Heart right ventricle (tissue), 16 donors: ENCODE data around the gene GLT8D2. TPM values are rescaled to one million over a fixed set of nuclear protein-coding genes. Genes with fewer than 3 reads are reported as not detected.
A peak's percentile ranks its signal among the peaks of the same experiment; 100 is the strongest.

Experiments used
- ATAC-seq, 8 donors: fragments of 200-7000 bp; cut with Tn5 transposase; one replicate each; pipeline ENCODE4 v1.9.1; 2020; ENCODE audit warnings: mild to moderate bottlenecking in 8 of 8, moderate library complexity in 8 of 8, moderate number of reproducible peaks in 1 of 8
- DNase-seq, 2 donors: peaks; one replicate each; pipeline ENCODE4 v3.0.0-alpha.2; 2020
- H3K27ac ChIP-seq, 10 donors: fragments of 200-600 bp; sonication (generic) in 2 of 10; one replicate each; pipeline versions ENCODE4 v1.5.0 to v1.8.0; 2020 to 2022; ENCODE audit warnings: mild to moderate bottlenecking in 3 of 10
- H3K27me3 ChIP-seq, 7 donors: fragments of 200-600 bp; one replicate each; pipeline ENCODE4 v1.8.0; 2021 to 2022; ENCODE audit warnings: mild to moderate bottlenecking in 2 of 7
- H3K36me3 ChIP-seq, 9 donors: fragments of 200-600 bp; sonication (generic) in 1 of 9; one replicate each; pipeline versions ENCODE4 v1.5.0 to v1.8.0; 2020 to 2022; ENCODE audit warnings: mild to moderate bottlenecking in 2 of 9
- H3K4me1 ChIP-seq, 9 donors: fragments of 200-600 bp; sonication (generic) in 1 of 9; one replicate each; pipeline versions ENCODE4 v1.5.0 to v1.8.0; 2020 to 2022; ENCODE audit warnings: mild to moderate bottlenecking in 4 of 9
- H3K4me3 ChIP-seq, 10 donors: fragments of 200-600 bp; sonication (generic) in 2 of 10; one replicate each; pipeline versions ENCODE4 v1.5.0 to v1.8.0; 2020 to 2022; ENCODE audit warnings: mild to moderate bottlenecking in 7 of 10, moderate library complexity in 2 of 10
- H3K9me3 ChIP-seq, 11 donors: fragments of 200-600 bp in 10 of 11; sonication (generic) in 2 of 11; one replicate each; pipeline versions ENCODE4 v1.5.0 to v1.8.0; 2013 to 2022; ENCODE audit warnings: mild to moderate bottlenecking in 2 of 11, control low read depth in 1 of 11, moderate library complexity in 1 of 11
- CTCF ChIP-seq, 9 donors: fragments of 200-600 bp; sonication (generic) in 2 of 9; IDR thresholded peaks; one replicate each; pipeline versions ENCODE4 v1.5.0 to v1.8.0; 2021 to 2022; ENCODE audit warnings: antibody characterized with exemption in 9 of 9, mild to moderate bottlenecking in 5 of 9, moderate library complexity in 1 of 9
- WGBS, 2 donors: extraction: QIAGEN DNeasy Blood & Tissue Kit; methylation state at CpG; one replicate each; pipeline ENCODE4 v1.1.7; 2013; ENCODE audit warnings: inconsistent platforms in 1 of 2; 5-methylcytosine and 5-hydroxymethylcytosine counted together
- intact Hi-C, 10 donors: fragments of 100-400 bp; cut with DNase I; formaldehyde crosslinking; loops; one replicate each; pipeline versions ENCODE4 v1.11.1 to v1.14.2; 2022
- polyA plus RNA-seq, 2 donors: library from polyadenylated mRNA; stranded (reverse); fragments of 200-250 nt; gene quantifications; one replicate each; pipeline ENCODE4 v1.2.3, GENCODE V29; 2013
- total RNA-seq, 10 donors: library from RNA; stranded (reverse); fragmentation: NEBNext Ultra II Directional in 3 of 10; extraction: Animal tissue kit (Norgen Biotek cat#: 25700) in 3 of 10; gene quantifications; one replicate each; pipeline versions ENCODE4 v1.2.1 to v1.2.4, GENCODE V29; 2021 to 2023
- donor health status: Arrhythmogenic right ventricular cardiomyopathy.
- donor health status: ischemic (EF 13 %, LVEDD 7.1; RV severe dilation, severe dysfunction).
- donor health status: healthy with polysubstance abuse.
- donor health status: DM: no; HTN: yes; CAD: no.
- donor health status: DM: no; HTN: no; CAD: no.
- donor health status: ischemic (EF 25% LVEDD 6.9; RV normal size, moderate dysfunction).
- donor health status: ischemic (EF 25% LVEDD 5.7; RV mildly dilated, moderate dysfunction).
- donor health status: healthy.
- donor health status: DM: yes; HTN: yes; CAD: no.
- donor health status: Ischemic cardiomyopathy.
- donor health status: ischemic (EF 35%, LVEDD 5.7; RV mildly dilated, moderate dysfunction).
- donor health status: nonischemic (EF 11% LVEDD 7.7; RV severe dilation, severe dysfunction).
- donor health status: DM: yes; HTN: yes; CAD: no.
- donor health status: PGD.
- donor health status: ischemic (EF 29% LVEDD 5.4; RV normal size, mild dysfunction).
- donor health status: nonischemic (EF 23%, LVEDD 6.1; RV moderate dilation, normal function).

GLT8D2 gene
- total and polyA plus RNA-seq, 12 donors = 3.5 to 16.0 (median 7.8) TPM

- intact Hi-C loops = loop anchor here in 2 of 10 donors (10.0 kb wide), 2 partner anchors 121 to 131 kb away; no protein-coding TSS in a partner anchor
- WGBS, 2 donors = 49 to 58% methylated on average over 2 of the region's 2 CpGs
- H3K9me3 ChIP-seq = no peaks in the 10 kb centered on the region
- no peak overlapping the region for H3K27ac ChIP-seq
- no peak for TF ChIP-seq CTCF (IDR thresholded peaks at IDR 0.05)
- H3K4me1 ChIP-seq = peaks cover 0 to 58% (median 36%) of the 10 kb centered on the region in 9 donors
- no peak overlapping the region for H3K4me3 ChIP-seq
- no peak for DNase-seq
- peaks cover 0 to 61% (median 8%) of the 10 kb centered on the region in 9 donors for H3K36me3 ChIP-seq
- no peaks in the 10 kb centered on the region for H3K27me3 ChIP-seq
- ATAC-seq = no peak
Observed at GRCh38 chr12:103973909-103974308, 76.1 kb downstream of the GLT8D2 start.

GRCh38 chr12:103969391-103969790 is 80.6 kb downstream of the GLT8D2 start:
- intact Hi-C loops = loop anchor here in 7 of 10 donors (2.0 to 10.0 kb wide), 7 partner anchors 15 to 138 kb away; partner anchors contain the start of genes HCFC2 (in 4 of the 7) and HSP90B1 (in 1 of the 7)
- Histone ChIP-seq H3K9me3 (no peaks in the 10 kb centered on the region), H3K27me3 (no peaks in the 10 kb centered on the region), H3K36me3 (peaks cover 0 to 46% (median 0%) of the 10 kb centered on the region in 9 donors), H3K4me3 (no peak overlapping the region), H3K4me1 (peaks cover under 1 to 78% (median 58%) of the 10 kb centered on the region in 9 donors), H3K27ac (peak overlapping the region in 1 of 10 donors; percentile 21)
- 42 to 48% methylated on average over 2 of the region's 2 CpGs for WGBS, 2 donors
- no peak for TF ChIP-seq CTCF (IDR thresholded peaks at IDR 0.05)
- ATAC-seq (no peak), DNase-seq (no peak)

GRCh38 chr12:103966736-103967135 is 83.3 kb downstream of the GLT8D2 start:
- 20% methylated on average over 1 of the region's 1 CpG for WGBS, 2 donors
- Histone ChIP-seq H3K36me3 (peaks cover 0 to 29% (median 0%) of the 10 kb centered on the region in 9 donors), H3K4me3 (peak overlapping the region; percentile 60 to 99 (median 90)), H3K4me1 (peaks cover 3 to 73% (median 56%) of the 10 kb centered on the region in 9 donors), H3K27me3 (no peaks in the 10 kb centered on the region), H3K27ac (peak overlapping the region; percentile 82 to 99 (median 97)), H3K9me3 (no peaks in the 10 kb centered on the region)
- TF ChIP-seq CTCF (IDR thresholded peaks at IDR 0.05) = no peak
- DNase-seq = no peak
- no peak for ATAC-seq
- intact Hi-C loops = loop anchor here in 7 of 10 donors (1.0 to 10.0 kb wide), 8 partner anchors 9 to 141 kb away; partner anchors contain the start of genes HCFC2 (in 4 of the 7) and HSP90B1 (in 2 of the 7)

- H3K4me3 ChIP-seq = peak within 1 kb of the TSS; percentile 60 to 99 (median 90)
- no peaks in the 10 kb centered on the region for H3K27me3 ChIP-seq
- peak within 1 kb of the TSS; percentile 82 to 99 (median 97) for H3K27ac ChIP-seq
- 3 to 5% methylated on average over 62 to 64 of the region's 64 CpGs for WGBS, 2 donors
- ATAC-seq = peak; percentile 98 to 99 (median 99)
- peaks cover 3 to 69% (median 56%) of the 10 kb centered on the region in 9 donors for H3K4me1 ChIP-seq
- peaks cover 0 to 27% (median 0%) of the 10 kb centered on the region in 9 donors for H3K36me3 ChIP-seq
- intact Hi-C loops = loop anchor here in 7 of 10 donors (1.0 to 10.0 kb wide), 8 partner anchors 9 to 141 kb away; partner anchors contain the start of genes HCFC2 (in 4 of the 7) and HSP90B1 (in 3 of the 7)
- no peaks in the 10 kb centered on the region for H3K9me3 ChIP-seq
- DNase-seq = peak; percentile 97 to 99
- peak in 7 of 9 donors; percentile 5 to 49 (median 18) for TF ChIP-seq CTCF (IDR thresholded peaks at IDR 0.05)
Observed at GRCh38 chr12:103965590-103966504, 84.1 kb downstream of the GLT8D2 start, which contains the start of gene TDG. TDG (plus strand) TSS chr12:103965872; CDS start chr12:103966038, 166 bp downstream.
